ENCODE measurements around the gene TELO2.

DNA sequence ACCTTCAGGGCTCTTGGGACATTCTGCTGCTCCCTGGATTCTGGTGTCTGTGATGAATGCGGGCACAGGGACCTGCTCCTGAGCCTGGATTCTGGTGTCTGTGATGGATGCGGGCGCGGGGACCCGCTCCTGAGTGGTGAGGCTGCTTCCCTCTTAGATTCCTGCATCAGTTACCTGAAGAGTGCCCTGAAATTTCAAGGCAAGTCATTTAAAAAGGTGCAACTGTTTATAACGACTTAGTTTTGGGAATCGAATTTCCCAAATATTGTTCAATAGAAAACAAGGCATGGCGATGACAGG is 47.3 kb downstream of the TELO2 start:
- TF ChIP-seq, protein P1, sequence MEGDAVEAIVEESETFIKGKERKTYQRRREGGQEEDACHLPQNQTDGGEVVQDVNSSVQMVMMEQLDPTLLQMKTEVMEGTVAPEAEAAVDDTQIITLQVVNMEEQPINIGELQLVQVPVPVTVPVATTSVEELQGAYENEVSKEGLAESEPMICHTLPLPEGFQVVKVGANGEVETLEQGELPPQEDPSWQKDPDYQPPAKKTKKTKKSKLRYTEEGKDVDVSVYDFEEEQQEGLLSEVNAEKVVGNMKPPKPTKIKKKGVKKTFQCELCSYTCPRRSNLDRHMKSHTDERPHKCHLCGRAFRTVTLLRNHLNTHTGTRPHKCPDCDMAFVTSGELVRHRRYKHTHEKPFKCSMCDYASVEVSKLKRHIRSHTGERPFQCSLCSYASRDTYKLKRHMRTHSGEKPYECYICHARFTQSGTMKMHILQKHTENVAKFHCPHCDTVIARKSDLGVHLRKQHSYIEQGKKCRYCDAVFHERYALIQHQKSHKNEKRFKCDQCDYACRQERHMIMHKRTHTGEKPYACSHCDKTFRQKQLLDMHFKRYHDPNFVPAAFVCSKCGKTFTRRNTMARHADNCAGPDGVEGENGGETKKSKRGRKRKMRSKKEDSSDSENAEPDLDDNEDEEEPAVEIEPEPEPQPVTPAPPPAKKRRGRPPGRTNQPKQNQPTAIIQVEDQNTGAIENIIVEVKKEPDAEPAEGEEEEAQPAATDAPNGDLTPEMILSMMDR (IDR thresholded peaks at IDR 0.05), result no peak
- no peak for TF ChIP-seq POLR2A (IDR thresholded peaks at IDR 0.05)
